Measurements from ENCODE around the gene WDR41. TPM values are rescaled to one million over a fixed set of nuclear protein-coding genes. Genes with fewer than 3 reads are reported as not detected.

WDR41 gene
- total RNA-seq, 1 donor from 2014 or later: 33.0 TPM

DNA sequence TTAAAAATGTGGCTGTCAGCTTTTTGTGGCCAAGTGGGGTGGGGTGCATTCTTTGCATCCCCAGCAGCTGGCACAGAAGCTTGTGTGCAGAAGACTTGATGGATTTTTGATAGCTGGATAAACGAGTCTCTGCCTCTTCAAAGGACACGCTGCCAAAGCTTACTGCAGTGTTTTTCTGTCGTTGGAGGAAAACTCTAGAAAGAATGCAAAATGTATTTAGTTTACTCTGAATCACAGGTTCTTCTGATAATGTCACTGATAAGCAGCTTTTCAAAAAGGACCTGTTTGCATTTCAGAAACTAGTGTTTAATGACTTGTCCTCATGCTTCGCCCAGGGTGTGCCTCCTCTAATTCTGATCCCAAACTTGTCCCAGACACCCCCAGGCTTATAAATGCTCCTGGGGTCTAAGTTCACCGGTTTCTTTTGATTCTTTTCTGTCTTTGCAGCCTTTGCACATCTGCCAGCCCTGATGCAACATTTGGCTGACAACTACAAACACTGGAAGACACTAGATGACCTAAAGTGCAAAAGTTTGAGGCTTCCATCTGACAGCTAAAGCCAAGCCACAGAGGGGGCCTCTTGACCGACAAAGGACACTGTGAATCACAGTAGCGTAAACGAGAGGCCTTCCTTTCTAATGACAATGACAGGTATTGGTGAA lies 66.0 kb downstream of the WDR41 start:
- Mint-ChIP-seq H3K4me1 (no peaks in the 10 kb centered on the region), H3K4me3 (no peak overlapping the region), H3K27ac (no peak overlapping the region), H3K9me3 (peaks cover 3% of the 10 kb centered on the region), H3K27me3 (no peaks in the 10 kb centered on the region), H3K36me3 (ENCODE audit: low read depth) (peaks cover 37% of the 10 kb centered on the region)
- no peak for DNase-seq
- TF ChIP-seq, protein P1, sequence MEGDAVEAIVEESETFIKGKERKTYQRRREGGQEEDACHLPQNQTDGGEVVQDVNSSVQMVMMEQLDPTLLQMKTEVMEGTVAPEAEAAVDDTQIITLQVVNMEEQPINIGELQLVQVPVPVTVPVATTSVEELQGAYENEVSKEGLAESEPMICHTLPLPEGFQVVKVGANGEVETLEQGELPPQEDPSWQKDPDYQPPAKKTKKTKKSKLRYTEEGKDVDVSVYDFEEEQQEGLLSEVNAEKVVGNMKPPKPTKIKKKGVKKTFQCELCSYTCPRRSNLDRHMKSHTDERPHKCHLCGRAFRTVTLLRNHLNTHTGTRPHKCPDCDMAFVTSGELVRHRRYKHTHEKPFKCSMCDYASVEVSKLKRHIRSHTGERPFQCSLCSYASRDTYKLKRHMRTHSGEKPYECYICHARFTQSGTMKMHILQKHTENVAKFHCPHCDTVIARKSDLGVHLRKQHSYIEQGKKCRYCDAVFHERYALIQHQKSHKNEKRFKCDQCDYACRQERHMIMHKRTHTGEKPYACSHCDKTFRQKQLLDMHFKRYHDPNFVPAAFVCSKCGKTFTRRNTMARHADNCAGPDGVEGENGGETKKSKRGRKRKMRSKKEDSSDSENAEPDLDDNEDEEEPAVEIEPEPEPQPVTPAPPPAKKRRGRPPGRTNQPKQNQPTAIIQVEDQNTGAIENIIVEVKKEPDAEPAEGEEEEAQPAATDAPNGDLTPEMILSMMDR (IDR thresholded peaks at IDR 0.05): no peak
- ATAC-seq (ENCODE audit: low read depth): no peak
- ChIA-PET POLR2A (no interaction called here), CTCF (no interaction called here)
- intact Hi-C loops (cut with micrococcal nuclease): no loop called here

GRCh38 chr5:77425420-77425819 lies 66.7 kb downstream of the WDR41 start:
- intact Hi-C loops (cut with micrococcal nuclease): no loop called here

GRCh38 chr5:77424921-77425320 lies 67.2 kb downstream of the WDR41 start:
- ATAC-seq (ENCODE audit: low read depth): no peak

More at GRCh38 chr5:77425420-77425819, 66.7 kb downstream of the WDR41 start:
- H3K27ac Mint-ChIP-seq: no peak overlapping the region
- TF ChIP-seq, protein P1 (IDR thresholded peaks at IDR 0.05): no peak
- ChIA-PET POLR2A (no interaction called here), CTCF (no interaction called here)
- no peak for ATAC-seq (ENCODE audit: low read depth)
- H3K36me3 Mint-ChIP-seq (ENCODE audit: low read depth): peaks cover 30% of the 10 kb centered on the region
- H3K4me3 Mint-ChIP-seq: no peak overlapping the region
- H3K9me3 Mint-ChIP-seq: peaks cover 3% of the 10 kb centered on the region
- no peaks in the 10 kb centered on the region for H3K27me3 Mint-ChIP-seq
- DNase-seq: no peak
- H3K4me1 Mint-ChIP-seq: no peaks in the 10 kb centered on the region

GRCh38 chr5:77423022-77423750 lies 68.9 kb downstream of the WDR41 start:
- ATAC-seq (ENCODE audit: low read depth): no peak
- DNase-seq: no peak
- CTCF ChIA-PET: no interaction called here
- TF ChIP-seq, protein P1 (IDR thresholded peaks at IDR 0.05): no peak
- intact Hi-C loops (cut with micrococcal nuclease): no loop called here
- Mint-ChIP-seq H3K27me3 (no peaks in the 10 kb centered on the region), H3K9me3 (peaks cover 3% of the 10 kb centered on the region), H3K4me3 (no peak overlapping the region), H3K36me3 (ENCODE audit: low read depth) (peaks cover 20% of the 10 kb centered on the region), H3K27ac (no peak overlapping the region), H3K4me1 (no peaks in the 10 kb centered on the region)
- POLR2A ChIA-PET: no interaction called here

More at GRCh38 chr5:77424921-77425320, 67.2 kb downstream of the WDR41 start:
- POLR2A ChIA-PET: no interaction called here
- H3K27me3 Mint-ChIP-seq: no peaks in the 10 kb centered on the region
- intact Hi-C loops (cut with micrococcal nuclease): no loop called here
- H3K9me3 Mint-ChIP-seq: peaks cover 3% of the 10 kb centered on the region
- peaks cover 25% of the 10 kb centered on the region for H3K36me3 Mint-ChIP-seq (ENCODE audit: low read depth)
- H3K27ac Mint-ChIP-seq: no peak overlapping the region
- no peak overlapping the region for H3K4me3 Mint-ChIP-seq
- no peak for DNase-seq
- TF ChIP-seq, protein P1 (IDR thresholded peaks at IDR 0.05): no peak
- no peaks in the 10 kb centered on the region for H3K4me1 Mint-ChIP-seq
- CTCF ChIA-PET: no interaction called here

- Mint-ChIP-seq H3K36me3 (ENCODE audit: low read depth) (peaks cover 5% of the 10 kb centered on the region), H3K27ac (no peak overlapping the region), H3K4me3 (no peak overlapping the region), H3K9me3 (peaks cover 3% of the 10 kb centered on the region), H3K4me1 (no peaks in the 10 kb centered on the region), H3K27me3 (peaks cover 3% of the 10 kb centered on the region)
- ATAC-seq (ENCODE audit: low read depth) (no peak), DNase-seq (no peak)
- TF ChIP-seq, protein P1 (IDR thresholded peaks at IDR 0.05): no peak
- ChIA-PET POLR2A (no interaction called here), CTCF (no interaction called here)
- intact Hi-C loops (cut with micrococcal nuclease): no loop called here
Observed at GRCh38 chr5:77420940-77421339, 71.2 kb downstream of the WDR41 start.

Data from activated B cell treated with CpG ODN at 0.5 μM for 24 hours (primary cell).